K562 treated with DMSO at 1 percent for 4 hours (cell line): ENCODE results near the gene WNK1. TPM values are rescaled to one million over a fixed set of nuclear protein-coding genes. Genes with fewer than 3 reads are reported as not detected.

Source experiments
- total RNA-seq: library from RNA; unstranded; fragments of 300-600 nt; gene quantifications from 2 replicates; pipeline ENCODE4 v1.2.3, GENCODE V29; 2022; ENCODE audit not compliant: insufficient read depth

WNK1 gene
- 26.9 and 47.4 TPM in 2 replicates for total RNA-seq

GRCh38 chr12:751999-752694, at the start of gene WNK1:
Gene WNK1, plus strand, starts transcription at chr12:752579. Its CDS starts 987 bp downstream, at chr12:753566.

GRCh38 chr12:949453-950191, 197.2 kb downstream of the WNK1 start, which contains the start of gene RAD52:
Gene RAD52, minus strand, starts transcription at chr12:949694. Its CDS starts 16,636 bp downstream, at chr12:933058.

Other genes with a start within 250 kb of the WNK1 start
- 4.5 and 7.6 TPM in 2 replicates for gene NINJ2, start 89.1 kb upstream of the WNK1 start, total RNA-seq
- gene RAD52, start 197.1 kb downstream of the WNK1 start, total RNA-seq: 2.0 and 8.6 TPM in 2 replicates
- gene ERC1, start 238.6 kb downstream of the WNK1 start, total RNA-seq: 3.8 and 4.7 TPM in 2 replicates